BLaER1 (cell line): Measurements from ENCODE around the gene PMIS2.

Source experiments
- H3K27ac ChIP-seq: shearing (Covaris generic); formaldehyde crosslinking; 2 replicates; pipeline ENCODE4 v1.8.1; 2022
- H3K27me3 ChIP-seq: shearing (Covaris generic); formaldehyde crosslinking; 2 replicates; pipeline ENCODE4 v1.8.1; 2022
- H3K36me3 ChIP-seq: shearing (Covaris generic); formaldehyde crosslinking; 2 replicates; pipeline ENCODE4 v1.8.1; 2022
- H3K4me1 ChIP-seq: shearing (Covaris generic); formaldehyde crosslinking; 2 replicates; pipeline ENCODE4 v1.8.1; 2022
- H3K4me2 ChIP-seq: shearing (Covaris generic); formaldehyde crosslinking; 2 replicates; pipeline ENCODE4 v1.8.1; 2022
- H3K4me3 ChIP-seq: shearing (Covaris generic); formaldehyde crosslinking; 2 replicates; pipeline ENCODE4 v1.8.1; 2022
- H3K9ac ChIP-seq: shearing (Covaris generic); formaldehyde crosslinking; 2 replicates; pipeline ENCODE4 v1.8.1; 2022
- H3K9me3 ChIP-seq: shearing (Covaris generic); formaldehyde crosslinking; 2 replicates; pipeline ENCODE4 v1.8.1; 2022
- H4K20me1 ChIP-seq: shearing (Covaris generic); formaldehyde crosslinking; 2 replicates; pipeline ENCODE4 v1.8.1; 2022
- Cebpa-rat ChIP-seq: shearing (Covaris generic); IDR thresholded peaks from 2 replicates; pipeline ENCODE4 v1.8.1; 2022

Gene PMIS2

DNA sequence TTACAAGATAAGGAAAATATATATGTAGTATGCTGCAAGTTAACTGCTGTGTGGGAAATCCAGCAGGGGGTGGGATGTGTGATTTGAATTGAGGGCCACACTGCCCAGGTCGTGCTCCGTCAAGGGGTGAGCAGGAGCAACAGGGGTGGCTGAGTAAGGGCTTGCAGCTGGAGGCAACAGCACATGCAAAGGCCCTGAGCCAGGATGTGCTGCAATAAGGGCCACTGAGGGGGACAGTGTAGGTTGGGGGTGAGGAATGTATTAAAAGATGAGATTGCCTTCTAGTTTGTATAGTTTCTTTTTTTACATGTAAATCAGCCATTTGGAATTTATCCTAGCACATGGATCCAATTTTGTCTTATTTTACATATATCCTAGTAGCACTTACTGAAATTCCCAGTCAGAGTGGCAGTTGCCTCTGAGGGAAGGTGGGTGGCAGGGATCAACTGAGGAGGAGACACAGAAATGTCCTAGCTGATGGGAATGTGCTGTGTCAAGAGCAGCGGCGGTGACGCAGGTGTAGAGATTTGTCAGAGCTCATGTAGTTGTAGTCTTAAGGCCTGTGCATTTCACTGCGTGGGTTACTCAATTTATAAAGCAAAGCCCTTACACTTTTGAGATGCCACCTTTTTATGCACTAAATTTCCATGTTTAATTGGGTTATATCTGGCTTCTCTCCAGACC lies 37.5 kb downstream of the PMIS2 start:
- Histone ChIP-seq H3K9ac (no peak overlapping the region), H3K36me3 (peaks cover 42% of the 10 kb centered on the region), H3K9me3 (no peaks in the 10 kb centered on the region), H4K20me1 (no peaks in the 10 kb centered on the region), H3K27me3 (no peaks in the 10 kb centered on the region), H3K4me1 (peaks cover 9% of the 10 kb centered on the region), H3K4me3 (no peak overlapping the region), H3K4me2 (no peak overlapping the region), H3K27ac (no peak overlapping the region)
- no peak for TF ChIP-seq Cebpa-rat

DNA sequence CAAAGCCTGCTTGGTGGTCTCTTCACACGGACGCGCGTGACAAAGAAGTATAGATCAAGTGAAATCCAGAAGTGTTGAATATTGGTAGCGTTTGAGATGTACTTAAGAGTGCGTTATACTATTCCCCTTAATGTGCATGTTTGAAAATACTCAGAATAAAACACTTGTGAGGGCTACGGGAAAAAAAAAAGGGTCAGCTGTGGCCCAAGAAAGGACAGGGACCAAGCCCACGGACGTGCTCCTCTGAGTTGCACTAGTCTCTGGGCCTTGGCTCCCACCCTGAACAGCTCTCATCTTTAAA lies 42.2 kb downstream of the PMIS2 start:
- Histone ChIP-seq H3K36me3 (peaks cover 33% of the 10 kb centered on the region), H3K27me3 (no peaks in the 10 kb centered on the region), H3K4me3 (peak overlapping the region; percentile 97), H3K4me2 (peak overlapping the region; percentile 99), H3K27ac (peak overlapping the region; percentile 80), H3K9ac (peak overlapping the region; percentile 91), H3K4me1 (peaks cover 22% of the 10 kb centered on the region), H3K9me3 (no peaks in the 10 kb centered on the region), H4K20me1 (no peaks in the 10 kb centered on the region; the same call in 1 of the 2 replicates)
- no peak for TF ChIP-seq Cebpa-rat

DNA sequence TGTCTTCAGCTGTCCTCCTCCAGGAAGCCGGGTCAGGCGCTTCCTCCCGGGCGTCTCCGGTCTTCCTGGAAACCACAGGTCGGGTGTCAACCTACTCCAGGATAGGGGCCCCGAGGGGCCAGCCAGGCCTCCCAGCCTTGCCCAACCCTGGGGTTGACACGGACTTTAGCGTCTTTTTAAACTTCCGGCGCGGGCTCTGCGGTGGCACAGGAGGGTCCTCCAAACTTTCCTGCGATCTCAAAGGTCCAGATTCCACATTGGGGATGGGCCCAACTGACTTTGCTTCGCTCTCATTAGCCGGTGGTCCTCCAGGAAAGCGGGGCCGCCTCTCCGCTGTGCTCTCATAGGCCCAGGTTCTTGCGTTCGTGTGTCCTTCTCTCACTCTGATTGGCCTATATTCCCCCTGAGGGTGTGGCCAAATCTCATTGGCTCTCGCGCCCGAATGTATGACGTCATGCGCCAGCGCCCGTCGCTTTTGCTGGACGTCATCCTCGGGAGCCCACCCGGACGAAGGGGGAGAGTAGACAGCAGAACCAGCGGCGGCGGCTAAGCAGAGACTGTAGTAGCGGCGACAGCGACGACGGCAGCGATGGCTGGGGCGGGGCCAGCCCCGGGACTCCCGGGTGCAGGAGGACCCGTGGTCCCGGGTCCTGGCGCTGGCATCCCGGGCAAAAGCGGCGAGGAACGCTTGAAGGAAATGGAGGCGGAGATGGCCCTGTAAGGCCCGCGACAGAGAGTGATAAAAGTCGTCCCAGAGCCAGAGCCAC lies 42.8 kb downstream of the PMIS2 start, which contains the start of gene RBM42:
Gene RBM42 (plus strand): TSS at position 472 of the 767 bp plus-strand sequence. CDS start 118 bp downstream, at position 590.
- Histone ChIP-seq H3K9me3 (no peaks in the 10 kb centered on the region), H3K9ac (peak within 1 kb of the TSS; percentile 91), H3K27me3 (no peaks in the 10 kb centered on the region), H4K20me1 (no peaks in the 10 kb centered on the region; the same call in 1 of the 2 replicates), H3K4me1 (peaks cover 22% of the 10 kb centered on the region), H3K4me3 (peak within 1 kb of the TSS; percentile 97), H3K36me3 (peaks cover 39% of the 10 kb centered on the region), H3K27ac (peak within 1 kb of the TSS; percentile 84), H3K4me2 (peak within 1 kb of the TSS; percentile 99)
- no peak for TF ChIP-seq Cebpa-rat

DNA sequence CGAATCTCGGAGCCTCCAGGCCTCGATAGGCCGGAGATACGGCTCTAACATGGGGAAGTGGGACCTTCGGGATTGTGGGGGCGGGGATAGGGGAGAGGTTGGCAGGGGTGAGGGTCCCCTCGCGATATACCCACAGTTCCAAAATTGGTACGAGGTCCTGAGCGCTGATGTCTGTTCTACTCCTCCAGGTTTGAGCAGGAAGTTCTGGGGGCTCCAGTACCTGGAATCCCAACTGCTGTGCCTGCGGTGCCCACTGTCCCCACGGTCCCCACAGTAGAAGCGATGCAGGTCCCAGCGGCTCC lies 43.3 kb downstream of the PMIS2 start:
- TF ChIP-seq Cebpa-rat, result no peak
- peaks cover 22% of the 10 kb centered on the region for H3K4me1 ChIP-seq
- no peaks in the 10 kb centered on the region for H3K9me3 ChIP-seq
- peak overlapping the region; percentile 91 for H3K9ac ChIP-seq
- H3K27ac ChIP-seq, result peak overlapping the region; percentile 84
- no peaks in the 10 kb centered on the region; the same call in 1 of the 2 replicates for H4K20me1 ChIP-seq
- peaks cover 44% of the 10 kb centered on the region for H3K36me3 ChIP-seq
- no peaks in the 10 kb centered on the region for H3K27me3 ChIP-seq
- peak overlapping the region; percentile 99 for H3K4me2 ChIP-seq
- peak overlapping the region; percentile 97 for H3K4me3 ChIP-seq

DNA sequence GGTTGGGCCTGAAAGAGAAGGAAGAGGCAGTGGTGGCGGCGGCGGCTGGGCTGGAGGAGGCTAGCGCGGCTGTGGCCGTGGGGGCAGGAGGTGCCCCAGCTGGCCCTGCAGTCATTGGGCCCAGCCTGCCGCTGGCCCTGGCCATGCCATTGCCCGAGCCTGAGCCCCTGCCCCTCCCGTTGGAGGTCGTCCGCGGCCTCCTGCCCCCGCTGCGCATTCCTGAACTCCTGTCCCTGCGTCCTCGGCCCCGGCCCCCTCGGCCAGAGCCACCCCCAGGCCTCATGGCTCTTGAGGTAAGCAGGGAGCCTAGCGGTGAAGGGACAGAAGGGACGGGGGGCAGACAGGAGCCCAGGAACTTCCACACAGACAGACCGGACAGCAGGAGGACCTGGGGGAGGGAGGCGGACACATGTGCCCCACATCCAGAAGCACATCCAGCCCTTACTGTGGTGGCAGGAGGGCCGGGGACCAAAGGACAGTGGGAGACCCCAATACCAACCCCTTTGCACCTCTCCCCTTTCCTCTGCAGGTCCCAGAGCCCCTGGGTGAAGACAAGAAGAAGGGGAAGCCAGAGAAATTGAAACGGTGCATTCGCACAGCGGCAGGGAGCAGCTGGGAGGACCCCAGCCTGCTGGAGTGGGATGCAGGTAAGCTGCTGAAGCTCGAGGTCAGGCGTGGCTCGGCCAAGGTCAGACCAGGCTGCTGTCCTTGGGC lies 47.9 kb downstream of the PMIS2 start:
- Histone ChIP-seq H3K4me1 (peaks cover 13% of the 10 kb centered on the region), H3K4me3 (no peak overlapping the region), H3K27ac (no peak overlapping the region), H3K4me2 (no peak overlapping the region), H3K9me3 (no peaks in the 10 kb centered on the region), H3K36me3 (peaks cover 87% of the 10 kb centered on the region), H3K27me3 (no peaks in the 10 kb centered on the region), H3K9ac (no peak overlapping the region), H4K20me1 (no peaks in the 10 kb centered on the region; the same call in 1 of the 2 replicates)
- no peak for TF ChIP-seq Cebpa-rat

DNA sequence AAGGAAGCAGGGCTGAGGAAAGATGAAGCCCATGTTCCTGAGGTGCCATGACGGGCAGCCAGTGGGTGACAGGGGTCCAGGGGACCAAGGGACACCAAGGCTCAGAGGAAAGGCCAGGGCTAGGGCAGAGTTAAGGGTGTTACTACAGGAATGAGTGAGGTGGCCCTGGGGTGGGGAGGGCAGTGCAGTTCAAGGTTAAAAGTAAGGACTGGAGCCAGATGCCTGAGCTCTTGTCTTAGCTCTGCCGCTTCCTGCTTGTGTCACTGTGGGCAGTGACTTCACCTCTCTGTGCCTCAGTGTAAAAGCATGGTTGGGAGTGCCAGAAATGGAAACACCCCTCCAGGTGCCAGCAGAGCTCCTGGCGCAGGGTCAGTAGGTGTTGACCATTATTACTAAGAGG lies 50.7 kb downstream of the PMIS2 start:
- Histone ChIP-seq H3K4me2 (no peak overlapping the region), H3K27ac (no peak overlapping the region), H3K27me3 (no peaks in the 10 kb centered on the region), H3K4me3 (no peak overlapping the region), H3K9ac (no peak overlapping the region), H4K20me1 (no peaks in the 10 kb centered on the region; the same call in 1 of the 2 replicates), H3K36me3 (peaks cover 70% of the 10 kb centered on the region), H3K4me1 (peaks cover 9% of the 10 kb centered on the region), H3K9me3 (no peaks in the 10 kb centered on the region)
- no peak for TF ChIP-seq Cebpa-rat
